Esophagus squamous epithelium (tissue), 4 donors: Measurements from ENCODE around the gene RAB11FIP5.

Experiments
- CTCF ChIP-seq, 6 experiments: fragments of 450-650 bp in 4 of 6; fragments of 200-600 bp in 2 of 6; sonication (generic) in 2 of 6; IDR thresholded peaks; one replicate each; pipeline ENCODE4 v1.5.1; 2016 to 2019; ENCODE audit warnings: antibody characterized with exemption in 6 of 6, mild to moderate bottlenecking in 4 of 6, moderate library complexity in 4 of 6
- POLR2A ChIP-seq, 4 donors: fragments of 450-650 bp; IDR thresholded peaks; one replicate each; pipeline ENCODE4 v1.6.1; 2017; ENCODE audit warnings: antibody characterized with exemption in 4 of 4, mild to moderate bottlenecking in 4 of 4, moderate library complexity in 3 of 4

DNA sequence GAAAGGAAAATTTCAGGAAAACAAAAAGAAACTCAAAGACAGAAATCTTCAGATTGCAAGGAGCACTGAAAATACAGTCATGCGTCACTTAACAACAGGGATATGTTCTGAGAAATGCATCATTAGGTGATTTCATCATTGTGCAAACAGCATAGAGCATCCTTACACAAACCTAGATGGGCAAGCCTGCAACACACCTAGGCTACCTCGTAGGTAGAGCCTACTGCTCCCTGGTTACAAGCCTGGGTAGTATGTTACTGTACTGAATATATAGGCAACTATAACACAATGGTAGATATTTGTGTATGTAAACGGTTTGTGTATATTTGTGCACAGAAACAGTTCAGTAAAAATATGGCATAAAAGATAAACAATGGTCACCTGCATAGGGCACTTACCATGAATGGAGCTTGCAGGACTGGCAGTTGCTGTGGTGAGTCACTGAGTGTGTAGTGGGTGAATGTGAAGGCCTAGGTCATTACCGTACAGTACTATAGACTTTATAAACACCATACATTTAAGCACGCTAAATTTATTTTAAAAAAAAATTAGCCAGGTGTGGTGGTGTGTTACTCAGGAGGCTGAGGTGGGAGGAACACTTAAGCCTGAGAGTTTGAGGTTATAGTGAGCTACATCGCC is 74.7 kb downstream of the RAB11FIP5 start:
- TF ChIP-seq CTCF (IDR thresholded peaks at IDR 0.05) (no peak), POLR2A (IDR thresholded peaks at IDR 0.05) (no peak)
